H9 (cell line): ENCODE results near the gene RABL3. TPM values are rescaled to one million over a fixed set of nuclear protein-coding genes. Genes with fewer than 3 reads are reported as not detected.

Source experiments
- DNase-seq: peaks from one replicate; pipeline ENCODE4 v3.0.0-alpha.2; 2017
- H2AFZ ChIP-seq: one replicate; pipeline ENCODE4 v1.6.1; 2013; ENCODE audit warnings: mild to moderate bottlenecking, low read length, control low read depth, moderate library complexity
- H2AK5ac ChIP-seq: 2 replicates; pipeline ENCODE4 v1.6.1; 2013; ENCODE audit warnings: low read length, control low read depth, mixed read lengths; ENCODE audit not compliant: insufficient read length
- H2BK120ac ChIP-seq: one replicate; pipeline ENCODE4 v1.6.1; 2013; ENCODE audit warnings: low read depth, mild to moderate bottlenecking, low read length, control low read depth, inconsistent platforms; ENCODE audit not compliant: poor library complexity, severe bottlenecking
- H2BK12ac ChIP-seq: 2 replicates; pipeline ENCODE4 v1.6.1; 2013; ENCODE audit warnings: low read length, control low read depth, mixed read lengths, low read depth; ENCODE audit not compliant: insufficient read length
- H2BK15ac ChIP-seq: 2 replicates; pipeline ENCODE4 v1.6.1; 2013; ENCODE audit warnings: low read depth, low read length, control low read depth
- H2BK20ac ChIP-seq: one replicate; pipeline ENCODE4 v1.6.1; 2013; ENCODE audit warnings: low read depth, mild to moderate bottlenecking, low read length, control low read depth, inconsistent platforms; ENCODE audit not compliant: poor library complexity, severe bottlenecking
- H2BK5ac ChIP-seq: 2 replicates; pipeline ENCODE4 v1.6.1; 2013; ENCODE audit warnings: low read length, control low read depth, mixed read lengths; ENCODE audit not compliant: insufficient read length
- H3K14ac ChIP-seq: 2 replicates; pipeline ENCODE4 v1.6.1; 2013; ENCODE audit warnings: low read length, control low read depth; ENCODE audit not compliant: insufficient read depth
- H3K18ac ChIP-seq: 2 replicates; pipeline ENCODE4 v1.6.1; 2013; ENCODE audit warnings: low read depth, mild to moderate bottlenecking, mixed read lengths, low read length, control low read depth; ENCODE audit not compliant: insufficient read length
- H3K23ac ChIP-seq: 2 replicates; pipeline ENCODE4 v1.6.1; 2013; ENCODE audit warnings: low read length, control low read depth, mixed read lengths, low read depth; ENCODE audit not compliant: insufficient read length
- H3K23me2 ChIP-seq: 2 replicates; pipeline ENCODE4 v1.6.1; 2013; ENCODE audit warnings: low read depth, mild to moderate bottlenecking, mixed read lengths, low read length, control low read depth; ENCODE audit not compliant: insufficient read length, poor library complexity, severe bottlenecking
- H3K27ac ChIP-seq: 2 replicates; pipeline ENCODE4 v1.5.1; 2013; ENCODE audit warnings: low read length, control low read depth, mixed read lengths, low read depth; ENCODE audit not compliant: insufficient read length
- H3K27me3 ChIP-seq: 2 replicates; pipeline ENCODE4 v1.6.1; 2013; ENCODE audit warnings: low read length, control low read depth, inconsistent platforms; ENCODE audit not compliant: insufficient read depth
- H3K4ac ChIP-seq: 2 replicates; pipeline ENCODE4 v1.6.1; 2013; ENCODE audit warnings: low read depth, mild to moderate bottlenecking, control low read depth, inconsistent platforms, low read length, moderate library complexity
- H3K4me1 ChIP-seq: 2 replicates; pipeline ENCODE4 v1.6.1; 2013; ENCODE audit warnings: low read length, control low read depth, inconsistent platforms; ENCODE audit not compliant: insufficient read depth
- H3K4me2 ChIP-seq: 2 replicates; pipeline ENCODE4 v1.6.1; 2013; ENCODE audit warnings: low read length, control low read depth, mixed read lengths; ENCODE audit not compliant: insufficient read length, insufficient read depth
- H3K56ac ChIP-seq: 2 replicates; pipeline ENCODE4 v1.6.1; 2013; ENCODE audit warnings: low read depth, mild to moderate bottlenecking, mixed read lengths, low read length, control low read depth; ENCODE audit not compliant: insufficient read length
- H3K79me1 ChIP-seq: 2 replicates; pipeline ENCODE4 v1.6.1; 2013; ENCODE audit warnings: low read depth, mild to moderate bottlenecking, moderate library complexity, low read length, control low read depth, inconsistent platforms; ENCODE audit not compliant: insufficient read depth, poor library complexity, severe bottlenecking
- H3K79me2 ChIP-seq: 2 replicates; pipeline ENCODE4 v1.6.1; 2013; ENCODE audit warnings: low read length, control low read depth, inconsistent platforms; ENCODE audit not compliant: insufficient read depth
- H3K9ac ChIP-seq: 2 replicates; pipeline ENCODE4 v1.6.1; 2013; ENCODE audit warnings: low read length, control low read depth, mixed read lengths; ENCODE audit not compliant: insufficient read length; ENCODE audit errors: extremely low read depth
- H3K9me3 ChIP-seq: one replicate; pipeline ENCODE4 v1.6.1; 2013; ENCODE audit warnings: low read depth, low read length, inconsistent platforms; ENCODE audit not compliant: control insufficient read depth
- H3T11ph ChIP-seq: one replicate; pipeline ENCODE4 v1.6.1; 2013; ENCODE audit warnings: mild to moderate bottlenecking, low read length, control low read depth, inconsistent platforms
- H4K20me1 ChIP-seq: one replicate; pipeline ENCODE4 v1.6.1; 2013; ENCODE audit not compliant: control insufficient read depth, insufficient read length, insufficient read depth
- H4K5ac ChIP-seq: 2 replicates; pipeline ENCODE4 v1.6.1; 2013; ENCODE audit warnings: low read depth, mild to moderate bottlenecking, mixed read lengths, low read length, control low read depth; ENCODE audit not compliant: insufficient read length
- H4K8ac ChIP-seq: replicated peaks from 2 replicates; pipeline ENCODE4 v1.6.1; 2013; ENCODE audit warnings: low read length, control low read depth, mixed read lengths, low read depth; ENCODE audit not compliant: insufficient read length
- H4K91ac ChIP-seq: 2 replicates; pipeline ENCODE4 v1.6.1; 2013; ENCODE audit warnings: low read depth, mild to moderate bottlenecking, moderate library complexity, mixed read lengths, low read length, control low read depth; ENCODE audit not compliant: insufficient read length
- H3K27ac Mint-ChIP-seq, 3 experiments: 2 replicates in 2 of 3; 3 replicates in 1 of 3; pipeline ENCODE4 v1.8.0; 2020 to 2021; ENCODE audit warnings: mixed read lengths in 3 of 3, mild to moderate bottlenecking in 1 of 3, moderate library complexity in 1 of 3
- H3K27me3 Mint-ChIP-seq: 2 replicates; pipeline ENCODE4 v1.8.0; 2021; ENCODE audit warnings: low read depth, mild to moderate bottlenecking, moderate library complexity, mixed read lengths
- H3K36me3 Mint-ChIP-seq, 3 experiments: 2 replicates in 2 of 3; 3 replicates in 1 of 3; pipeline ENCODE4 v1.8.0; 2020 to 2021; ENCODE audit warnings: low read depth in 3 of 3, mixed read lengths in 3 of 3; ENCODE audit not compliant: insufficient read depth in 1 of 3
- H3K4me1 Mint-ChIP-seq, 2 experiments: 2 replicates each; pipeline ENCODE4 v1.8.0; 2020; ENCODE audit warnings: mixed read lengths in 2 of 2
- H3K4me3 Mint-ChIP-seq, 2 experiments: 2 replicates in 1 of 2; 3 replicates in 1 of 2; pipeline ENCODE4 v1.8.0; 2020 to 2021; ENCODE audit warnings: mild to moderate bottlenecking in 2 of 2, mixed read lengths in 2 of 2, moderate library complexity in 1 of 2
- H3K9me3 Mint-ChIP-seq, 2 experiments: 2 replicates in 1 of 2; 3 replicates in 1 of 2; pipeline ENCODE4 v1.8.0; 2020; ENCODE audit warnings: mild to moderate bottlenecking in 2 of 2, mixed read lengths in 2 of 2, moderate library complexity in 1 of 2
- CTCF ChIP-seq: fragments of 200-600 bp; sonication (generic); conservative IDR thresholded peaks from 3 replicates; pipeline ENCODE4 v1.8.0; 2021; ENCODE audit warnings: antibody characterized with exemption, mild to moderate bottlenecking
- total RNA-seq: library from RNA; stranded (reverse); gene quantifications from 2 replicates; pipeline ENCODE4 v1.2.1, GENCODE V29; 2021

Gene RABL3
- total RNA-seq, 1 experiment from 2014 or later = 26.7 TPM

GRCh38 chr3:120708408-120708807 lies 33.9 kb downstream of the RABL3 start:
- Histone ChIP-seq H3K4ac (no peak overlapping the region), H4K8ac (no peak overlapping the region), H3K56ac (no peak overlapping the region), H3K79me1 (no peaks in the 10 kb centered on the region), H2AFZ (no peak overlapping the region), H3K79me2 (no peaks in the 10 kb centered on the region), H3K27me3 (no peaks in the 10 kb centered on the region), H3T11ph (no peak overlapping the region), H4K5ac (no peak overlapping the region), H2BK20ac (no peak overlapping the region), H3K18ac (no peak overlapping the region), H4K20me1 (no peaks in the 10 kb centered on the region), H2BK5ac (no peak overlapping the region), H3K9me3 (no peaks in the 10 kb centered on the region), H3K4me1 (no peaks in the 10 kb centered on the region), H3K14ac (no peak overlapping the region), H2BK15ac (no peak overlapping the region), H3K27ac (no peak overlapping the region), H4K91ac (no peak overlapping the region), H2AK5ac (no peak overlapping the region), H3K23ac (no peak overlapping the region), H2BK120ac (no peak overlapping the region), H2BK12ac (no peak overlapping the region), H3K4me2 (no peak overlapping the region), H3K23me2 (no peaks in the 10 kb centered on the region), H3K9ac (no peak overlapping the region)
- Mint-ChIP-seq H3K27me3 (no peaks in the 10 kb centered on the region), H3K27ac (no peak overlapping the region), H3K4me3 (no peak overlapping the region), H3K36me3 (peaks cover 4 to 11% (median 11%) of the 10 kb centered on the region in 3 experiments; a peak in 5 of 7 replicates), H3K4me1 (peaks cover 3 to 5% of the 10 kb centered on the region in 2 experiments; a peak in 1 of 4 replicates), H3K9me3 (peaks cover under 1 to 3% of the 10 kb centered on the region in 2 experiments; a peak in 2 of 5 replicates)
- no peak for DNase-seq
- no peak for TF ChIP-seq CTCF
